Right renal pelvis (tissue), 4 donors: ENCODE data around the gene ADARB2. TPM values are rescaled to one million over a fixed set of nuclear protein-coding genes. Genes with fewer than 3 reads are reported as not detected.

Experiments
- DNase-seq, 4 donors: peaks; one replicate each; pipeline ENCODE4 v3.0.0-alpha.2; 2013; ENCODE audit warnings: low read depth in 4 of 4, low spot score in 3 of 4, missing footprints in 1 of 4
- polyA plus RNA-seq, 4 donors: library from polyadenylated mRNA; unstranded; fragments of 120-200 nt; gene quantifications; one replicate each; pipeline ENCODE4 v1.2.1, GENCODE V29; 2013; ENCODE audit not compliant: insufficient read length in 4 of 4

The ADARB2 gene
- polyA plus RNA-seq, 4 donors: 0.90 to 1.8 (median 1.4) TPM

- no peak for DNase-seq
These were observed 91.4 kb downstream of the ADARB2 start for GRCh38 chr10:1645896-1646295.

GRCh38 chr10:1644191-1644711 is 93.1 kb downstream of the ADARB2 start:
- no peak for DNase-seq

GRCh38 chr10:1643908-1644179 is 93.5 kb downstream of the ADARB2 start:
- DNase-seq: no peak

DNA sequence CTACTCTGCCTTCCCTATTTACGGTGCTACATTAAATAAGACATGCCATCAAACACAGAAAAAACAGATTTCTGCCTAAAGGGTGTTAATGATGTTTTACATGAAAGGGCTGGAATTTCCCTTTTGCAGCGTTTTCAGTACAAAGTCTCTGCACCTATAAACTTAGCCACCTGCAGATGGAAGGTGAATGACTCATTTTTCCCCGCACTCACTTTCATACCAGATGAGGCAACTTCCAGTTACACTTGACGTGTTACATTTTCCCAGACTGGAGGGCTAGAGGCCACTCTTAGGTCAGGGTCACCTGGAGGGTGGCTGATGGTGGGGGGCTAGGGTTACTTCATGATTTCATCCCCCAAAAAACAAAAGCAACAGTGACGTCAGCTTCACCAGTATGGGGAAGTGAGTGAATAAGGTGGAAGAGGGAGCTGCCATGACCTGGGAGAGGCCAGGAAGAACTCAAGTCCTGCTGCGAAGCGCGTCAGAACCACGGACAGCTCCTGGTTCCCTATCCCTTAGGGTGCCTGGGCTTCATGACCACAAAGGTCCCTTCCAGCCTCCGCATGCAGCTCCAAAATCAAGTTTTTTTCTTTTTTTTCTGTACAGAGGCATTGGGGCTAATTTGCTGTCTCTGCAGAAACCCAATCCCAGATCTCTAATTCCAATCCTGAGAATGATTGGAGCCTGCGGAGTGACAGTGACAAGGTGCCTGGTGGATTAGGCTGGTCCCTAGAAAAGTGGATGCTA is 94.0 kb downstream of the ADARB2 start:
- DNase-seq: peak; percentile 48 to 65 (median 58)

DNA sequence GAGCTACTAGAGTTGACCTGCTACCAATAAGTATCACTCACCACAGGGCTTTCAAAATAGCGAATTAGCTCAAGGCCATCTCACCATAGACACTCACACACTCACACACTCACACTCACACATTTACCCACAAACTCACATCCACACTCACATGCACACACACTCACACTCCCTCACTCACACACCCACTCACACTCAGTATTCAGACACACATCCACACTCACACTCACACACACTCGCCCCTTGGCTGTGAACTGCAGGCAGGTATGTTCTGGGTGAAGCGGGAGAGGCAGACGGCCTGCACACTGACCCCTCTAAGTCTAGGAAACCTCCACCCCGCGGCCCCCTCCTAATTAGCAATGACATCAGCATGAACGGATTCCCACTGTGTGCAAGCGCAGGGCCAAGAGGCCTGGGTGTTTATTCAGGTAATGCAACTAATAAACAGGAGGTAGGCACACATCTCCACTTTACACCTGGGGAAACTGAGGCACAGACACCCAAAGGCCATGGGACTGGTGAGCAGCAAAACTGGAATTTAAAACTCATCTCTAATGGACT is 94.6 kb downstream of the ADARB2 start:
- no peak for DNase-seq

GRCh38 chr10:1641402-1641801 is 95.9 kb downstream of the ADARB2 start:
- no peak for DNase-seq

- no peak for DNase-seq
These were observed 98.4 kb downstream of the ADARB2 start for GRCh38 chr10:1638889-1639419.

DNA sequence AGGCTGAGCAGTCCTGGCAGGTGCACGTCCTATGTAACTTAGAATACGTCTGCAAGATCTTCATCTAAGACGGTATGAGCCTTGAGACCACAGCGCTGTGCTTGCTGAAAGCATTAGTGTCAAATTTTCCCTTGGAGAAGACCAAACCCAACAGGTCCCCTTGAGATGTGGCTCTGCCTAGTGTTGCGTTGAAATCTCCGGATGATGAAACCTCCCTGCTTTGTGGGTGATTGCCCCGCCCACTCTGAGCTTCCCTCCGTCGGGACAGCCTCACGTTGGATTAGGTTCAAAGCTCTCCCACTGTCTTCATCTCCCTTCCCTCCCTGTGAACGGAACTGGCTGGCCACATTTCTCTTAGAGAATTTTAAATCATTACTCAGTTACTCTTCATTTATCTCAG is 102.0 kb downstream of the ADARB2 start:
- no peak for DNase-seq

GRCh38 chr10:1634239-1634638 is 103.1 kb downstream of the ADARB2 start:
- DNase-seq: no peak

DNA sequence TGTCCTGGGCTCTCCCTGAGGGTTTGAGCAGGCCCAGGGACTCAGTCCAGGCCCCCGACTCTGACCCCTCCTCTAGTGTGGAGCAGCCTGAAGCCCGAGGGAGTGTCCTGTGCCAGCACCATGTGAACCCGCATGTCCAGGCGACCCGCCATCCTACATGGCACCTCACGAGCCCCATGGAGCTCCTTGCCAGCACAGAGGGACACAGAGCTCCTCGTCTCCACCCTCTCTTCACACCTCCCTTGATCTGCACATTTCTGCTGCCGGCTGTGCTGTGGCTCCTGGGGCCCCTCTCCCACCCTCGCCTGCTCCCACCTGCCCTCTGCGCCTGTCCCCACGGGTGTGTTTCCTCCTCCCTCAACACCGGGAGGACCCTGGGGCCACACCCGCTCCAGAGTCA is 103.5 kb downstream of the ADARB2 start:
- no peak for DNase-seq

DNA sequence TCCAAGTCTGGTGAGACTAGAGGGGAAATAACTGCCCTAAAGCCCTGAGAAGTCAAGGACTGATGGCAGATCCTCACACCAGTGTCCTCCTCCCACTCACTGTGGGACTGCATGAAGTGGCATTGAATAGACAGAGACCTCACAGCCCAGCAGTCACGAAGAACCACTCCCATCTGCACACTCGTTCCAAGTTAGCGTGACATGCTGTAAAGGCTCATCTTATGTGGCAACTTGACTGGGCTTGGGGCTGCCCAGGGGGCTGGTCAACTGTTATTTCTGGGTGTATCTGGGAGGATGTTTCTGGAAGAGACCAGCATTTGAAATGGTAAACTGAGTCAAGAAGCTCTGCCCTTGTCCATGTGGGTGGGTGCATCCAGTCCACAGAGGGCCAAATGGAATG is 104.7 kb downstream of the ADARB2 start:
- DNase-seq: no peak

DNA sequence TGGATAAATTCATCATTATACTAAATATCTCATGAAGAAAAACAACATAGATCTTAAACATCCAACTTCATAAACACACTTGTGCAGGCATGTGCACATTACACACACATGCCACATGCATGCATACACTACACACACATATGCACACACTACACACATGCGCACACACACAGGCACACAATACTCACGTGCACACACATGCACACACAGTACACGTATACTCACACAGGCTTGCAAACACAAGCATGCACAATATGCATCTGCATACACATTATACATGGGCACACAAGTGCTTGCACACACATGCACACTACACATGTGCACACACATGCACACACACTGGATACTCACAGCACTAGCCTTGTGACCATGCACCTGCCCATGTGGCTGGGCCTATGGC is 105.2 kb downstream of the ADARB2 start:
- DNase-seq: no peak

DNA sequence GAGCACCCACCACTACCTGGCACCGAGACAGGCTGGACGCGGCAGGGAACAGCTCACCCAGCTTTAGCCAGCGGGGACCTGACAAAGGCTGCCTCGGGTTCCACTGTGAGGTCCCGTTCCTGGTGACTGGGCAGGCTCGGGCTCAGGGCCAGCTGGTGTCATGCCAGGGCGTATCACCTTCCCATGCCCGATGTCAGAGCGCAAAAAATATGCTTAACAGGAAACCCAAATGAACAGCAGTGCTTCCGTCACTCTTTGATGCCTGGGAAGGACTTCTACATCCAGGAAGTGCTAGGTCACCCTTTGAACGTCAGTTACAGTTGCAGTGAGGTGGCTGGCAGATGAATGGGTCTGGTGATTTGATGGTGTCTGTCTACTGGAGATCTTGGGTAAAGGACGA is 106.0 kb downstream of the ADARB2 start:
- no peak for DNase-seq

DNA sequence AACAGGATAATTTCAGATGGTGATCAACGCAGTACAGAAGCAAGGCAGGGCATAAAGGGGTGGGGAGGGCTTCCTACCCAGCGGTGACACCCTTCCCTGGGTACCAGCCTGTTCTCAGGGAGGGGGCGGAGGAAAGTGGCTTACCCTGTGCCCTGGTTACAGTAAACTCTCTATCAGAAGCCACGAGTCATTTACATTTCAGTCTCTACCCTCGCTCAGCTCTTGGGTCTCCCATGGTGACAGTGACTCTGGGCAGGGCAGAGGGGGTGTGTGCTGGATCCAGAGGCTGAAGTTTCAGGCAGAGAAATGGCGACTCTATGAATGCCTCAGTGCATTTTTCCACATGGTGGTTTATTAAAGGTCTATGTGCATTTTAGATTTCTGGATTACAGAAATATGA is 107.0 kb downstream of the ADARB2 start:
- no peak for DNase-seq

GRCh38 chr10:1629326-1630198 is 107.8 kb downstream of the ADARB2 start:
- DNase-seq: no peak

GRCh38 chr10:1628757-1629156 is 108.6 kb downstream of the ADARB2 start:
- DNase-seq: no peak

DNA sequence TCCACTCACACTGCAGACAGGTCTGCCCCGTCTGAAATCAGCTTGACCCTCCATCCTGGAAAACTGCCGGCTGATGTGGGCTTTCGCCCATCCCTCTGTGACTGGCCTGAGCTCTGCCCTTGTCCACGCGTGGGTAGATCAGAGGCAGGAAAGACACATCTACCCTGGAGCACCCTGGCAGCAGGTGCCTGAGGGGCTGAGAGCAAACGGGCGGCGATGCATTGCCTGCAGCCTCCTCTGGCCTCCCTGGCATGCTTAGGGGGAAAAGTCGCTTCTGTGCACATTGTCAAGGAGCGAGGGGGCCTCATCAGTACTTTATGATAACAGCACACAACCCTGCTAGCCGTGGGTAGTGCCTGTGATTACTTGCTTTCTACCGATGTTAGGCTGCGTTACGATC is 109.4 kb downstream of the ADARB2 start:
- no peak for DNase-seq

- no peak for DNase-seq
These were observed 110.5 kb downstream of the ADARB2 start for GRCh38 chr10:1626835-1627234.

- no peak for DNase-seq
These were observed 110.9 kb downstream of the ADARB2 start for GRCh38 chr10:1626410-1626809.

DNA sequence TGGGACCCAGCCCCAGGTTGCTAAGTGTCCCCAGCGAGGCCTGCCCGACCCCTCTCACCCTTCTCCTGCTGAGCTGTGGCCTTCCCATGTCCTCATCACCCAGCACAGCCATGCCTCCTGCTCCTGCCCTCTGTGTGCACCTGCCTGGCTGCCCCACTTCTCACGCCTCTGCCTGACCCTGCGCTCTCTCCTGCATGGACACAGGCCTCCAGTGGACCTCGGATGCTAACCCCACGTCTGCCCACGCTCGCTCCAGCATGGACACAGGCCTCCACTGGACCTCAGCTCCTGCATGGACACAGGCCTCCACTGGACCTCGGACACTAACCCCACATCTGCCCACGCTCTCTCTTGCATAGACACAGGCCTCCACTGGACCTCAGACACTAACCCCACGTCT is 111.6 kb downstream of the ADARB2 start:
- DNase-seq: no peak

- DNase-seq: no peak
These were observed 112.2 kb downstream of the ADARB2 start for GRCh38 chr10:1625079-1625478.
